ENCODE data around the gene MED14.

MED14 gene

DNA sequence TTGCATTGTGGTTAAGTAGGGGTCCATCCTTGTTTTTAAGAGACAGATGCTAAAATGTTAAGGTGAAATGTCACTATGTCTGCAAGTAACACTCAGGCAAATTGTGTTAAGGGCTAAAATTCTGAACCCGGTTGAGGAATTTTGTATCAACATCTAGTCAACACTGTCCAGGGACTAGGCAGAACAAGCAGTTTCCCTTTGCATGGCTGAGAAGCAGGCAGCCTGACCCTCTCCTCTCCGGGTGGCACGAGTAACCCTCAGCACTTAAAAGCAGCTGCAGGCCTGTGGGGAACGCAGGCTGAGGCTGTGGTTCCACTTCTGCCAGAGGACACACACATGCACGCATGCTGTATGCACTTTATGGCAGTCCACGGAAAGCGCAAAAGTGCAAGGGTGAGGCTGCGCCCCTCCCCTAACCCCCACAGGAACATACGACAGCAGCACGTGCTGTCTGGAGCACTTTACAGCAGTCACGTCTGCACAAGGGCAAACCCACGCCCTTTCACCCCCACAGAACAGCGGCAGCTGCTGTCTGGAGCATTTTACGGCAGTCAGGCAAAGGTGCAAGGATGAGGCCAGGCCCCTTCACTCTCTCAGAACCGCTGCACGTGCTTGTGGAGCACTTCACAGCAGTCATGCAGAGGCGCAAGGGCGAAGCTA is 112.7 kb downstream of the MED14 start (continued):
- TF ChIP-seq, protein P1, sequence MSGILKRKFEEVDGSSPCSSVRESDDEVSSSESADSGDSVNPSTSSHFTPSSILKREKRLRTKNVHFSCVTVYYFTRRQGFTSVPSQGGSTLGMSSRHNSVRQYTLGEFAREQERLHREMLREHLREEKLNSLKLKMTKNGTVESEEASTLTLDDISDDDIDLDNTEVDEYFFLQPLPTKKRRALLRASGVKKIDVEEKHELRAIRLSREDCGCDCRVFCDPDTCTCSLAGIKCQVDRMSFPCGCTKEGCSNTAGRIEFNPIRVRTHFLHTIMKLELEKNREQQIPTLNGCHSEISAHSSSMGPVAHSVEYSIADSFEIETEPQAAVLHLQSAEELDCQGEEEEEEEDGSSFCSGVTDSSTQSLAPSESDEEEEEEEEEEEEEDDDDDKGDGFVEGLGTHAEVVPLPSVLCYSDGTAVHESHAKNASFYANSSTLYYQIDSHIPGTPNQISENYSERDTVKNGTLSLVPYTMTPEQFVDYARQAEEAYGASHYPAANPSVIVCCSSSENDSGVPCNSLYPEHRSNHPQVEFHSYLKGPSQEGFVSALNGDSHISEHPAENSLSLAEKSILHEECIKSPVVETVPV (CRISPR knock-in tag; IDR thresholded peaks at IDR 0.05) = no peak
- TF ChIP-seq ZNF565 (CRISPR knock-in tag; conservative IDR thresholded peaks at IDR 0.05; ENCODE audit: low read depth) (no peak), GLIS3 (CRISPR knock-in tag; IDR thresholded peaks at IDR 0.05) (no peak), ZNF70 (CRISPR knock-in tag; IDR thresholded peaks at IDR 0.05) (no peak)

DNA sequence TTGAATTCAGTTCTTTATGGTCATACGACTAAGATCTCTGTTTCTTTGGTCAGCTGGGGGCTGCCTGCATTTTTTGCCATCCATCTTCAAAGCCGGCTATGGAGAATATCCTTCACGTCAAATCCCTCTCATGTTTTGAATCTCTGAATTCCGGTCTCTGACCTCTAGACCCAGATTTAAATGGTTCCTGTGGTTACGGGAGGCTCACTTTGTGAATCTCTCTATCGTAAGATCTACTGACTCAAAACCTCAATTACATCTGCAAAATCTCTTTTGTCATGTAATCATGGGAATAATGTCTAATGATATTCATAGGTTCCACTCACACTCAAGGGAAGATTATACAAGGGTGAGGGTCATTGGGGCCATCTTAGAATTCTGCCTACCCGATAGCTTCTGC is 117.8 kb downstream of the MED14 start:
- no peak for ATAC-seq
- TF ChIP-seq CSDC2 (CRISPR knock-in tag; IDR thresholded peaks at IDR 0.05) (no peak), TOX (CRISPR knock-in tag; IDR thresholded peaks at IDR 0.05; ENCODE audit: borderline replicate concordance) (no peak), TCF4 (CRISPR knock-in tag; IDR thresholded peaks at IDR 0.05; ENCODE audit: borderline replicate concordance) (no peak), PPARA (CRISPR knock-in tag; IDR thresholded peaks at IDR 0.05; ENCODE audit: borderline replicate concordance) (no peak), BACH2 (CRISPR knock-in tag; IDR thresholded peaks at IDR 0.05; ENCODE audit: borderline replicate concordance) (no peak), ZFP30 (CRISPR knock-in tag; IDR thresholded peaks at IDR 0.05) (no peak), RARB (CRISPR knock-in tag; IDR thresholded peaks at IDR 0.05) (no peak), ZFP3 (CRISPR knock-in tag; IDR thresholded peaks at IDR 0.05) (no peak), ZNF70 (CRISPR knock-in tag; IDR thresholded peaks at IDR 0.05) (no peak), ZNF565 (CRISPR knock-in tag; conservative IDR thresholded peaks at IDR 0.05; ENCODE audit: low read depth) (no peak), GLIS3 (CRISPR knock-in tag; IDR thresholded peaks at IDR 0.05) (no peak), ESRRG (CRISPR knock-in tag; IDR thresholded peaks at IDR 0.05) (no peak), ZC3H10 (CRISPR knock-in tag; IDR thresholded peaks at IDR 0.05) (no peak), ZNF8 (CRISPR knock-in tag; IDR thresholded peaks at IDR 0.05) (no peak)
- TF ChIP-seq, protein P2, sequence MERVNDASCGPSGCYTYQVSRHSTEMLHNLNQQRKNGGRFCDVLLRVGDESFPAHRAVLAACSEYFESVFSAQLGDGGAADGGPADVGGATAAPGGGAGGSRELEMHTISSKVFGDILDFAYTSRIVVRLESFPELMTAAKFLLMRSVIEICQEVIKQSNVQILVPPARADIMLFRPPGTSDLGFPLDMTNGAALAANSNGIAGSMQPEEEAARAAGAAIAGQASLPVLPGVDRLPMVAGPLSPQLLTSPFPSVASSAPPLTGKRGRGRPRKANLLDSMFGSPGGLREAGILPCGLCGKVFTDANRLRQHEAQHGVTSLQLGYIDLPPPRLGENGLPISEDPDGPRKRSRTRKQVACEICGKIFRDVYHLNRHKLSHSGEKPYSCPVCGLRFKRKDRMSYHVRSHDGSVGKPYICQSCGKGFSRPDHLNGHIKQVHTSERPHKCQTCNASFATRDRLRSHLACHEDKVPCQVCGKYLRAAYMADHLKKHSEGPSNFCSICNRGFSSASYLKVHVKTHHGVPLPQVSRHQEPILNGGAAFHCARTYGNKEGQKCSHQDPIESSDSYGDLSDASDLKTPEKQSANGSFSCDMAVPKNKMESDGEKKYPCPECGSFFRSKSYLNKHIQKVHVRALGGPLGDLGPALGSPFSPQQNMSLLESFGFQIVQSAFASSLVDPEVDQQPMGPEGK (CRISPR knock-in tag; IDR thresholded peaks at IDR 0.05; ENCODE audit: borderline replicate concordance) = no peak
- TF ChIP-seq, protein P3, sequence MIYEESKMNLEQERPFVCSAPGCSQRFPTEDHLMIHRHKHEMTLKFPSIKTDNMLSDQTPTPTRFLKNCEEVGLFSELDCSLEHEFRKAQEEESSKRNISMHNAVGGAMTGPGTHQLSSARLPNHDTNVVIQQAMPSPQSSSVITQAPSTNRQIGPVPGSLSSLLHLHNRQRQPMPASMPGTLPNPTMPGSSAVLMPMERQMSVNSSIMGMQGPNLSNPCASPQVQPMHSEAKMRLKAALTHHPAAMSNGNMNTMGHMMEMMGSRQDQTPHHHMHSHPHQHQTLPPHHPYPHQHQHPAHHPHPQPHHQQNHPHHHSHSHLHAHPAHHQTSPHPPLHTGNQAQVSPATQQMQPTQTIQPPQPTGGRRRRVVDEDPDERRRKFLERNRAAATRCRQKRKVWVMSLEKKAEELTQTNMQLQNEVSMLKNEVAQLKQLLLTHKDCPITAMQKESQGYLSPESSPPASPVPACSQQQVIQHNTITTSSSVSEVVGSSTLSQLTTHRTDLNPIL (CRISPR knock-in tag; IDR thresholded peaks at IDR 0.05; ENCODE audit: low read depth) = no peak
- TF ChIP-seq, protein P4, sequence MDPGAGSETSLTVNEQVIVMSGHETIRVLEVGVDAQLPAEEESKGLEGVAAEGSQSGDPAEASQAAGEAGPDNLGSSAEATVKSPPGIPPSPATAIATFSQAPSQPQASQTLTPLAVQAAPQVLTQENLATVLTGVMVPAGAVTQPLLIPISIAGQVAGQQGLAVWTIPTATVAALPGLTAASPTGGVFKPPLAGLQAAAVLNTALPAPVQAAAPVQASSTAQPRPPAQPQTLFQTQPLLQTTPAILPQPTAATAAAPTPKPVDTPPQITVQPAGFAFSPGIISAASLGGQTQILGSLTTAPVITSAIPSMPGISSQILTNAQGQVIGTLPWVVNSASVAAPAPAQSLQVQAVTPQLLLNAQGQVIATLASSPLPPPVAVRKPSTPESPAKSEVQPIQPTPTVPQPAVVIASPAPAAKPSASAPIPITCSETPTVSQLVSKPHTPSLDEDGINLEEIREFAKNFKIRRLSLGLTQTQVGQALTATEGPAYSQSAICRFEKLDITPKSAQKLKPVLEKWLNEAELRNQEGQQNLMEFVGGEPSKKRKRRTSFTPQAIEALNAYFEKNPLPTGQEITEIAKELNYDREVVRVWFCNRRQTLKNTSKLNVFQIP (CRISPR knock-in tag; IDR thresholded peaks at IDR 0.05; ENCODE audit: borderline replicate concordance, low read depth) = no peak
- TF ChIP-seq, protein P5, sequence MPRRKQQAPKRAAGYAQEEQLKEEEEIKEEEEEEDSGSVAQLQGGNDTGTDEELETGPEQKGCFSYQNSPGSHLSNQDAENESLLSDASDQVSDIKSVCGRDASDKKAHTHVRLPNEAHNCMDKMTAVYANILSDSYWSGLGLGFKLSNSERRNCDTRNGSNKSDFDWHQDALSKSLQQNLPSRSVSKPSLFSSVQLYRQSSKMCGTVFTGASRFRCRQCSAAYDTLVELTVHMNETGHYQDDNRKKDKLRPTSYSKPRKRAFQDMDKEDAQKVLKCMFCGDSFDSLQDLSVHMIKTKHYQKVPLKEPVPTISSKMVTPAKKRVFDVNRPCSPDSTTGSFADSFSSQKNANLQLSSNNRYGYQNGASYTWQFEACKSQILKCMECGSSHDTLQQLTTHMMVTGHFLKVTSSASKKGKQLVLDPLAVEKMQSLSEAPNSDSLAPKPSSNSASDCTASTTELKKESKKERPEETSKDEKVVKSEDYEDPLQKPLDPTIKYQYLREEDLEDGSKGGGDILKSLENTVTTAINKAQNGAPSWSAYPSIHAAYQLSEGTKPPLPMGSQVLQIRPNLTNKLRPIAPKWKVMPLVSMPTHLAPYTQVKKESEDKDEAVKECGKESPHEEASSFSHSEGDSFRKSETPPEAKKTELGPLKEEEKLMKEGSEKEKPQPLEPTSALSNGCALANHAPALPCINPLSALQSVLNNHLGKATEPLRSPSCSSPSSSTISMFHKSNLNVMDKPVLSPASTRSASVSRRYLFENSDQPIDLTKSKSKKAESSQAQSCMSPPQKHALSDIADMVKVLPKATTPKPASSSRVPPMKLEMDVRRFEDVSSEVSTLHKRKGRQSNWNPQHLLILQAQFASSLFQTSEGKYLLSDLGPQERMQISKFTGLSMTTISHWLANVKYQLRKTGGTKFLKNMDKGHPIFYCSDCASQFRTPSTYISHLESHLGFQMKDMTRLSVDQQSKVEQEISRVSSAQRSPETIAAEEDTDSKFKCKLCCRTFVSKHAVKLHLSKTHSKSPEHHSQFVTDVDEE (CRISPR knock-in tag; IDR thresholded peaks at IDR 0.05) = no peak
- TF ChIP-seq, protein P1 (CRISPR knock-in tag; IDR thresholded peaks at IDR 0.05) = no peak
